Epithelial cell of esophagus (primary cell): Measurements from ENCODE around the gene ANK2.

Experiments
- DNase-seq: peaks from one replicate; pipeline ENCODE4 v3.0.0; 2010; ENCODE audit warnings: low read depth
- H3K4me3 ChIP-seq: 2 replicates; pipeline ENCODE4 v1.5.1; 2011; ENCODE audit warnings: mild to moderate bottlenecking, low read length, control low read depth
- CTCF ChIP-seq: IDR thresholded peaks from 2 replicates; pipeline ENCODE4 v1.5.1; 2011; ENCODE audit warnings: low read depth, mild to moderate bottlenecking, low read length, control low read depth, inconsistent platforms; ENCODE audit not compliant: insufficient read depth; ENCODE audit errors: missing control alignments

Gene ANK2

GRCh38 chr4:113294908-113295307 is 245.5 kb downstream of the ANK2 start:
- H3K4me3 ChIP-seq: no peak overlapping the region

GRCh38 chr4:113300471-113300928 is 251.0 kb downstream of the ANK2 start:
- H3K4me3 ChIP-seq: no peak overlapping the region
- peak; percentile 89 for DNase-seq
- TF ChIP-seq CTCF: no peak

More at GRCh38 chr4:113294908-113295307, 245.5 kb downstream of the ANK2 start:
- DNase-seq: no peak
- no peak for TF ChIP-seq CTCF

- TF ChIP-seq CTCF: no peak
- no peak overlapping the region for H3K4me3 ChIP-seq
- DNase-seq: no peak
Measured at GRCh38 chr4:113302051-113302450, 252.6 kb downstream of the ANK2 start.

GRCh38 chr4:113303315-113303714 is 253.9 kb downstream of the ANK2 start:
- H3K4me3 ChIP-seq: no peak overlapping the region
- no peak for TF ChIP-seq CTCF
- no peak for DNase-seq

GRCh38 chr4:113311047-113311446 is 261.6 kb downstream of the ANK2 start:
- no peak for TF ChIP-seq CTCF
- H3K4me3 ChIP-seq: no peak overlapping the region
- DNase-seq: peak; percentile 97

- H3K4me3 ChIP-seq: no peak overlapping the region
- DNase-seq: no peak
- no peak for TF ChIP-seq CTCF
Measured at GRCh38 chr4:113312529-113312928, 263.1 kb downstream of the ANK2 start.

- TF ChIP-seq CTCF: no peak
- no peak overlapping the region for H3K4me3 ChIP-seq
- no peak for DNase-seq
Measured at GRCh38 chr4:113314426-113314825, 265.0 kb downstream of the ANK2 start.
